IPS DF 4.7 (cell line): ENCODE data around the gene MYO3A.
"Not testable (repeated sequence)": the region's sequence is repeated elsewhere in the genome, so short reads cannot be mapped to it uniquely, and the experiment has no call there.

Experiments
- DNase-seq: peaks from one replicate; pipeline ENCODE4 v3.0.0-alpha.2; 2013; ENCODE audit warnings: low spot score; ENCODE audit errors: extremely low read depth

MYO3A gene

DNA sequence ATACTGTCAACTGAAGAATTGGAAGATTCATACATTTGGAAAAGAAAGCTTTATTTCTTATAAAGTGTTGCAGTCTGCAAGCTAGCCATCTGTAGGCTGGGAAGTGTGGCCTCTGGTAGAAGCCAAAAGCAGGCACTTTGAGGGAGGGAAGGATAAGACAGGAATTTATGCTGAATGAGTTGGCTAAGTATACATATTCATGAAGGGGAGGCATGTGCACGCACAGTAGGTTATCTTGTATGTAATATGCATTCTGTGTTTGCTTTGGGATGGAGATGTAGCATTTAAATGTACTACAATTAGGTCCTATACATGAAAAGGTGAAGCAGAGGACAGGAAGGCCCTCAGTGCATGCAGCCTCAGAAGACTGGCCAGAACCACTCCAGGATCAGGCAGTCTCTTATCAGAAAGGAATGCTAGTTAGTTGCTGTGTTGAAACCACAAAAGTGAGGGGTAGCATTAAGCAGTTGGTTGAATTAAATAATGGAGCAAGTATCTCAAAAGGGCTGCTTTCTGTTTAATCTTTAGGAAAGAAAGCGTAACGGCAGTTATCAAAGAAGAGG is 40.9 kb downstream of the MYO3A start:
- no peak for DNase-seq

- DNase-seq, result no peak
Observed at GRCh38 chr10:25978771-25979170, 44.7 kb downstream of the MYO3A start.

DNA sequence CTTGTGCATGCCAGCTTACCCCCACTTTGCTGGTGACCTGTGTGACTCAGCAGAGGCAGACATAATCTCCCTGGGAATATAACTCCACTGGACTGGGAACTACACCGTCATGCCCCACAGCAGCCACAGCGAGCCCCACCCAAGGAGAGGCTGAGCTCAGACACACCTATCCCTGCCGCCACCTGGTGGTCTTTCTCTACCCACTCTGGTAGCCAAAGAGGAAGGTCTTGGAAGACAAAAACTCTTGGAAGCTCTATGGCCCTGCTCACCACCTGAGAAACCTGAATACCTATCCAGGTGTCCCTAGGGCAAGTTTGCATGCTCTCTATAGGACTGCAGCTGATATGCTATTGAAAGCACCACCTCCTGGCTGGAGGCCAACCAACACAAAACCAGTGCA is 48.1 kb downstream of the MYO3A start:
- no peak for DNase-seq

GRCh38 chr10:25988583-25988982 is 54.6 kb downstream of the MYO3A start:
- DNase-seq, result no peak

DNA sequence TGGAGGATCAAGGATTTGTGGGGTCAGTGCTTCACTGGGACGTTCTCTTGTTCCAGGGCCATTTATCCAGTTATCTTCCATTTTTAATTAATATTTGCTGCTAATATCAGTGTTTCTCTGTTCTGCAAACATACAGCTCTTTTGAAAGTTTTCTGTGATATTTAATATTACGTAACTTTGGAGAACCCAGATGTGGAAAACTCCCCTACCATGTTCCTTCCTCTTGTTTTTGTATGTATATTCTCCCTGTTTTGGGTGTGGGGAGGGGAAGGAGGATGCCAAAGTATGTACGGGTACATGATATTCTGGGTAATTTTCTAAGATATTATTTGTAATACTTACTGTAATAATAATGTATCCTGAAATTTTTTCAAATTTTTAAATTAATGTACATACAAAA is 55.9 kb downstream of the MYO3A start:
- DNase-seq, result no peak

GRCh38 chr10:25999295-25999981 is 65.4 kb downstream of the MYO3A start:
- no peak for DNase-seq

GRCh38 chr10:26000971-26001370 is 66.9 kb downstream of the MYO3A start:
- no peak for DNase-seq

DNA sequence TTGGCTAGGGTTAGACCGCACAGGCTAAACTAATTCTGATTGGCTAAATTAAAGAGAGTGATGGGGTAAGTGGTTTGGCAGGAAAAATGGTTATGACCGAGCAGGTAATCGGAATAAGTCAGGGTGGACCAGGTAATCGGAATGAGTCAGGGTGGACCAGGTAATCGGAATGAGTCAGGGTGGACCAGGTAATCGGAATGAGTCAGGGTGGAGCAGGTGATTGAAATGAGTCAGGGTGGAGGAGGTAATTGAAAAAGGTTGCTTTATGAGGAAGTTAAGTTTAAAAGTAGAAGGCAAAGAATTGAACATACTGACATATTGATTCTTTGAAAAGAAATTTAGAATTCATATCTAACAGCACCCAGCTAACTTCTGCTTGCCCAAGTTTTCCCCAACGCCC is 68.4 kb downstream of the MYO3A start:
- not testable (repeated sequence) for DNase-seq

DNA sequence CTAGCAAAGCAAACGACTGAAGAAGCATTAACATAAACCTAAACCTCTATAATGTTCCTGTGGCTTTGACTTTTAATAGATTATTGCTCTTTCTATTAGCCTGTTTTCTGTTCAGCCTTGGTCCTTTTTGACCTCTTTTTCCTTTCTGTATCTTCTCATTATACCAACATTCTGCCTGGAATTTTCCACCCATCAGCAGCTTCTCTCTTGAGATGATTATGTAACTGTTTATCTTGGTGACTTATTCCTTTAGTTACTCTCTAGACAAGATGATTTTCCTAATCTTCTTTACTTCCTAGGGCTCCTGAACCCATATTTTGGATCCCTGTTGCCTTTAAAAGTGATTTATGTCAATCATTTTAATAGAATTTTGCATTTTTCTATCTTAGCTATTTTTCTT is 81.1 kb downstream of the MYO3A start:
- DNase-seq, result no peak

GRCh38 chr10:26022831-26023230 is 88.8 kb downstream of the MYO3A start:
- no peak for DNase-seq

GRCh38 chr10:26024303-26024702 is 90.3 kb downstream of the MYO3A start:
- DNase-seq, result no peak

- DNase-seq, result no peak
Observed at GRCh38 chr10:26025523-26025922, 91.5 kb downstream of the MYO3A start.

- no peak for DNase-seq
Observed at GRCh38 chr10:26029858-26030257, 95.8 kb downstream of the MYO3A start.

DNA sequence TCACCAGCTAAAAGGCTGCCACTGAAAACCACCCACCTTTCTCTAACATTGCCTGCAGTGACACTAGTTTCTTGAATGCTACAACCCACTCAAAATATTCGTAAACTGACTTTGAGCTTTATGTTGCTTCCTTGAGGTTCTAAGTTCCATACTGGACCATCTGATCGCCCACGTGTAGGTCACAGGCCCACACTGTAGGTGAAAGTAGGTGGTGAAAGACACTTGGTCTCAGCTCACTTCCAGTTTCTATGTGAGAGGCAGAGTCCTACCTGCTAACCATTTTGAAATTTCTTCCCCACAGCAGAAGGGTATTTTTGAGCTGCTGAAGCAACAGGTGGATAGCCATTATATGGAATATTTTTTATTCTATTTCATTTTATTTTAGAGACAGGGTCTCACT is 97.3 kb downstream of the MYO3A start:
- no peak for DNase-seq

GRCh38 chr10:26043469-26043868 is 109.4 kb downstream of the MYO3A start:
- DNase-seq, result no peak

GRCh38 chr10:26044141-26044749 is 110.2 kb downstream of the MYO3A start:
- no peak for DNase-seq

DNA sequence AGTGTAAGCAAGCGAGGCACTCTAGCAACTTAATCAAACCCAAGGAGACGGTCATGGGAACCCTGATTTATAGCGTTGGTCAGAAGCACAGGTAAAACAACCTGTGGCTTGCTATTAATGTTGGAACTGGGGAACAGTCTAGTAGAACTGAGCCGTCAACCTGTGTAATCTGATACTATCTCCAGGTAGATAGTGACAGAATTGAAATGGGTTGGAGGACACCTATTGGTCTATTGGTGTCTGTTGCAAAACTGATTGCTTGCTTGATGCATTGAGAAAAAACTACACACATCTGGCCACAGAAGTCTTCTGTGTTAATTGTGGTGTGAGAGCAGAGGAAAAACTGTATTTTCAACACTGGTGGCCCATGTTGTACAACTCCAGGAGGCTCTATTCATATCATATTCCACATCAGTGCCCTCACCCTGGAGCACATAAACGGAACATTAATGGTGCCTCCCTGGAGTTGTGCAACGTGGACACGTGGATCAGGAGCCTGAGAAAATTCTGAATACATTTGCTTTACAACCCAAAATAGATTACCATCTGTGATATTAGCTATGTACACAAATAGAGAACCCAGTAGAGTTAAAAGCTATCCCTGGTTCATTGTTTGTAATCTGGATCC is 112.2 kb downstream of the MYO3A start:
- DNase-seq, result no peak

DNA sequence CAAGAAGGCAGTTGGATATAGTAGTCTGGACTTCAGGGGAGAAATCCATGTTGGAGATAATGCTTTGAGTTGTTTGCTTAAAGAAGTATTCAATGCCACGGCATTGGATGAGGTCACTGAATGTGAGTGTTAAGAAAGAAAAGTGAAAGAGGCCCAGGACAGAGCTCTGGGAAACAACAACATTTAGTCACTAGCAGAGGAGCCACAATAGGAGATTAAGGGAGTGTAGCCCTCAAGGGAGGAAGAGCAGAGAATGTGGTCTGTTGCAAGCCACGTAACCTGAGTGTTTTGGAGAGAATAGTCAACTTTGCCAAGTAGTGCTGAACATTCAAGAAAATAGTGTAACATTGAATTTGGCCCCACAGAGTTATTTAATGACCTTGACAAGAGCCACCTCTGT is 114.7 kb downstream of the MYO3A start:
- DNase-seq, result no peak

DNA sequence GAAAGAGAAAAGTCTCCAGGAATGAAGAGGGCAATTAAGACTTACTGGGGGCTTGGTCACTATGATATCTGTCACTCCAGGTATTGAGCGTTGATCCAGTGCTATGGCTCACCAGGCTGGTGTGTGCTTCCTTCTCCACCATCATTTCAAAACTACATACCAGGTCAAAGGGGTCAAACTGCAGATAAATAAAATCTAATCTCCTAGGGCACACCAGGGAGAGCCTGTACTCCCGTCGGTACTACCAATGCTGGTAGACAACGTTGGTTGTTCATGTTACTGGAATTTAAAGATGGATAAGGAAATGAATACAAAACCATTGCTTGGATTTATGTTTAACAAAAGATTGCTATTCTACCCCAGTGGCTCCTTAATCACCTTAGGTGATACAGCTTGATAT is 118.3 kb downstream of the MYO3A start:
- no peak for DNase-seq

GRCh38 chr10:26057466-26057865 is 123.4 kb downstream of the MYO3A start:
- DNase-seq, result no peak

GRCh38 chr10:26064106-26064505 is 130.1 kb downstream of the MYO3A start:
- DNase-seq, result no peak

GRCh38 chr10:26067680-26068079 is 133.7 kb downstream of the MYO3A start:
- no peak for DNase-seq

DNA sequence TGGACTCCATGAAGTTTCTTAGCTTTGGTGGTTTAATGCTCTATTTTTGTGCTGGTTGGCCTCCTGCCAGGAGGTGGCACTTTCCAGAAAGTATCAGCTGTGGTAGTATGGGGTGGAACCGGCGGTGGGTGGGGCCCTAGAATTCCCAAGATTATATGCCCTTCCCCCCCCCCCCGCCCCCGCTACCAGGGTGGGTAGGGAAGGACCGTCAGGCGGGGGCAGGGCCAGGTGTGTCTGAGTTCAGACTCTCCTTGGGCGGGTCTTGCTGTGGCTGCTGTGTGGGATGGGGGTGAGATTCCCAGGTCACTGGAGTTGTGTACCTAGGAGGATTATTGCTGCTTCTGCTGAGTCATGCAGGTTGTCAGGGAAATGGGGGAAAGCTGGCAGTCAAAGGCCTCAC is 146.9 kb downstream of the MYO3A start:
- DNase-seq, result not testable (repeated sequence)
